Measurements from ENCODE around the gene CAMTA1.

CAMTA1 gene

DNA sequence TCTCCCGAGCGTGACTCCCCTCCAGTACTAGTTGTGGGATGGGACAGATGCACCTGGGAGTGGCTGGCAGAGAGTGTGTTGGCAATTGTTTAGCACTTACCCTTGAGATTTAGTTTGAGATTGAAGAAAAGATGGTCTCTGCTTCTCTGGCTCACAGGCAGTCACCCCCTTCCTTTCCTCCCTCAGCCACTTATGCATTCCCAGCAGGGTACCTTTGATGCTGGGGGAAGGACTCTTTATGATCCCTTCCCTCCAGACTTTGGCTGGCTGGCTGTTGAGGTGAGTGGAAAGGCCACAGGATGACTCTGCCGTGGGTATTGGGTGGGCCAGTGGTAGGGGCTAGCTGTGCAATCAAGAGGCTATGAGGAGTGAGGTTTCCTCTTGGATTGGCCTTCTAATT, 236.8 kb downstream of the CAMTA1 start:
- DNase-seq, result no peak

DNA sequence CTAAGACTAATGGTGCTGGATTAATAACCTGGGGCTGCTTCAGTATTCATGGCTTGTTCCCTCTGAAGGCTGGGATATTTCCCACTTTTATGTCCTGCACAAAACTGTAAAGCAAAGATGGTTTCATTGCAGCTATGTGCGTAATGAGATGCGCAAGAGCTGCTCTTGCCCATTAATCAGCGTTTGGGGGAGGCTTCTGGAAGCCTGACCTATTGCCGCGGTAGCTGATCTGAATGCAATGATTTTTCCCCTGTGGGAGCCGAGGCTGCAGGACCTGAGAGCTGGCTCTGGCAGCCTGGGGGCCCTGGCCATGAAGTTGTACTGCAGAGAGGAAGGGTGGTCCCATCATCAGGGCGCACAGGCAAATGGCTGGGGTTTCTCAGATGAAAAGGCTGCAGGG, 239.8 kb downstream of the CAMTA1 start:
- no peak for DNase-seq

- no peak for DNase-seq
These were observed 240.9 kb downstream of the CAMTA1 start for GRCh38 chr1:7026169-7026568.

- DNase-seq, result no peak
These were observed 247.7 kb downstream of the CAMTA1 start for GRCh38 chr1:7032992-7033391.

DNA sequence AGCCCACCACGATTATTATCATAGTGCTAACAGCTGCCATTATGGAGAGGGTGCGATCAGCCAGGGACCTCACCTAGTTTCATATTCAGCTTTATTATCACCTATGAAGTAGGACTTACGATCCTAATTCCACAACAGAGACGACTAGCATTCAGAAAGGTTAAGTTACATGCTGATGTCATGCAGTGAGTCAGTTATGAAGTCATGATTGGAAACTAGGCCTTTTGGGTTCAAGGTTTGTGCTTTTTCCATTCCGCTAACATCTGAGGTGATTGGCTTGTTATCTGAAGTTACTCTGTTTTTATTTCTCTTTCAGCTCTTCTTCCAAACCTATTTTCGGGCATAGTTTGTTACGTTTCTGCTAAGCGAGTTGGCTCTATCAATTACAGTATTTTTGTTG, 251.1 kb downstream of the CAMTA1 start:
- DNase-seq, result no peak

GRCh38 chr1:7039590-7040220, 254.5 kb downstream of the CAMTA1 start:
- no peak for DNase-seq

DNA sequence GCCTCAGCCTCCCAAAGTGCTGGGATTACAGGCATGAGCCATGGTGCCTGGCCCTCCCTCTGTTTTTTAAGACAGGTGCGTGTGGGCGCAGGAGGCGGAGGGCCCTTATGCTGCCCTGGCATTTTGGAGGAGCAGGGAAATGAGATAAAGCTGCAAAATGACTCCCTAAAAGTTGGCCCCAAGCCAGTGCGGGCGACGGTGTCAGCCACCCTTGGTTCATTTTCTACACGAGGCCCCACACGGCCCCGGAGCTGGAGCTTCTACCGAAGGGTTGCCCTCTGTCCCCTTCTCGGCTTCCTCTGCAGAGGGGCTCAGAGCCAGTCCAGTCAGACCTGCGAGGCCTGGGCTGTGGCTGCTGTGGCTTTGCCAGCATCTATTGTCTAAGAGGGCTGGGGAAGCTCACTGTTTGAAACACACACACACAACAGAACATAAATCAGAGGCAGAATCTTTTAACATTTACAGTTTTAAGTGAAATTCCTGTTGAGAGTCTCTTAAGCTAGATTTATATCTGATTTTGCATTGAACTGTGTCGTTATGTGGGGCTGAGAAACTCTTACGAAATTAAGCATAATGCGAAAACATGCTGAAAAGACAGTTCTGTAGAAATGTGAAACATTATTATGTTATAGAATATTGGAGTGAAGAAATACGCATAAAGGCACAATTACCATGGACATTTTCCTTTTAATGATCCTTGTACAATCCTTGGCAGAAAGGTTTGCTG, 255.9 kb downstream of the CAMTA1 start:
- no peak for DNase-seq

DNA sequence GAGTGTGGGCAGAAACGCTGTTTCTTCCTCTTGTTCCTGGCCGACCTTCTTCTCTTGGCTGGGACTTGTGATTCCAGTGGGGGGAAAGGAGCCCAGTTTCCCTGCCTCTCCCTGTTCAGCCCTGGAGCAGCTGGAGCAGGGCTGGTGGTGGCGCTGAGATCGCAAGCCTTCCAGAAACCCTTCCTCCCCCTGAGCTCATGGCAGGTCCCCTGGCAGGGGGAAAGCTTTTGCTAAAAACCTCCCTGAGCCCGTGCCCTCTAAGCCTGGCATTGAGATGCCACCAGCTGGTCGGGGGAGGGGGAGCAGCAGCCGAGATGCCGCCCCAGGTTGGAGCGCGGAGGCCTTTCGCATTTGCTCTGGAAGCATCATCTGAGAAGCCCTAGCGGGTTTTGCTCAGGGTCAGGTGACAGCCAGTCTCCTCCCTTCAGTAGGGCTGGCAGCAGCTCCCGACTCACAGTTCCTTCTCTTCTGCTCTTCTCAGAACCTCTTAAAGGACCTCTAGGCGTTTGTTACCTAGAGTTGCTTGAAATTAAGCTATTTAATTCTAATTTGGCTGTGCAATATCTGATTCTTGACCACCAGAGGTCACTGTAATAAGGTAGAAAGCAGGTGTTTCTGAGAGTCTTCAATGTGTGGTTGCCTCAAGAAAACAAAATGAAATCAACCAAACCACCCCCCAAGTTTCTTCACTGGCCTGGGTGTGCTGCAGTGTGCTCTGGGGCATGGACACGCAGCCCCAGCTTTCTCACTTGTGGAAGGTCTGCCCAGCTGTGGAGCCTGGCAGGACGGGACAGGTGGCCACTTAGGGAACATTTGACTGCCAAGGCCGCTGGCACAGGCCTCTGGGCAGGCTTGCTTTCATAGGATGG, 257.3 kb downstream of the CAMTA1 start:
- peak in 44 of 56 donors; percentile 4 to 75 (median 34) for DNase-seq

DNA sequence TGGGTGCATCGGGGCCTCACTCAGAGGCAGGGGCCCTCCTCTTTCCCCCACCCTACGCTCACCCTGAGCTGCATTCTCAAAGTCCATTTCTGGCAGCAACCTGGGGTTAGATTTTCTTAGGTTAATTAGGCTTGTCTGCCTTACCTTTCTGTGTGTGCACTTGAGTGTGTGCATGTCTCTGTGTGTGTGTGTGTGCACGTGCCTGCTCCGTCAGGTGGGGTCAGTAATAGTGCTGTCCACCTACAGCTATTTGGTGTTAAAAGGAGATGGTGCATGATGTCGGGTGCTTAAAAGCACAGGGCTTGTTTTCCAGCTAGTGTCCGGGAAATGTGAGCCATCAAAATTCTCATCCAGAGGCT, 257.9 kb downstream of the CAMTA1 start:
- DNase-seq, result no peak

- DNase-seq, result no peak
These were observed 258.7 kb downstream of the CAMTA1 start for GRCh38 chr1:7043719-7044535.

DNA sequence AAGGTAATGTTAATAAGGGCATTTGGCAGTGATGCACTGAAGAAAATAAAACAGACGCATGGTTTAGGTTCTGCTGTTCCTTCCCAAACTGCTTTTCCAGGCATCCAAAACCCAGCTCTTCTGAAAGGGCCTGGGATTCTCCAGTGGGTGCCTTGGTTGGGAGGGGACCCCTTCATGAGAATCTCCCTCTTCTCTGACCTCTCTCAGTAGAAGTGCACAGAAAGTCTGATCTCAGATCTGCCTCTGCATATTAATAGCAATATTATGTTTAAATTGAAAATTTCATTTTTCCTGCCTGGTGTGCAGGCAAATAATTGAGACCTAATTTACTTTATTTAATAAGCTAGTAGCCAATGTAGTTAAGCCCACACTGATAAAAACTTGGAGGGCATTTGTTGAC, 260.6 kb downstream of the CAMTA1 start:
- no peak for DNase-seq

GRCh38 chr1:7046314-7046713, 261.1 kb downstream of the CAMTA1 start:
- DNase-seq, result peak in 7 of 56 donors; percentile 3 to 31 (median 14)

GRCh38 chr1:7046891-7047290, 261.6 kb downstream of the CAMTA1 start:
- no peak for DNase-seq

GRCh38 chr1:7047866-7048265, 262.6 kb downstream of the CAMTA1 start:
- DNase-seq, result no peak

DNA sequence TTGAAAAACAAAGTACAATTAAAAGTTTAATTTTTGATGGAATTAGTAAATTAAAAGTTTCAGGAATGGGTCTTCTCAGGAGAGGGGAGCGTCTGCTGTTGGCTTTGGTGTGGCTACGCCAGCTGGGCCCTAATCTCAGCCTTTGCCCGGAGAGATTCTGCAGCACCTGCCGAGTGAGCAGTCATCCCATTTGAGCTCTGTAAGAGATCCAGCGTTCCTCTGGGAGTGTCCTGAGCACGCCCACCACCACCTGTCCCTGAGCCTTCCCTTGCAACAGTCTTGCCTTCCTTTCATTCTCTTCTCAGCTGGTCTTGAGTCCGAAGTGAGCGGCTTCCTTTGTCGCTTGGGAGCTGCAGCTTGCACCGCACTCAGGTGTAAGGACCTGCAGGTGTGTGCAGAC, 263.1 kb downstream of the CAMTA1 start:
- no peak for DNase-seq

GRCh38 chr1:7049913-7050625, 264.8 kb downstream of the CAMTA1 start:
- no peak for DNase-seq

DNA sequence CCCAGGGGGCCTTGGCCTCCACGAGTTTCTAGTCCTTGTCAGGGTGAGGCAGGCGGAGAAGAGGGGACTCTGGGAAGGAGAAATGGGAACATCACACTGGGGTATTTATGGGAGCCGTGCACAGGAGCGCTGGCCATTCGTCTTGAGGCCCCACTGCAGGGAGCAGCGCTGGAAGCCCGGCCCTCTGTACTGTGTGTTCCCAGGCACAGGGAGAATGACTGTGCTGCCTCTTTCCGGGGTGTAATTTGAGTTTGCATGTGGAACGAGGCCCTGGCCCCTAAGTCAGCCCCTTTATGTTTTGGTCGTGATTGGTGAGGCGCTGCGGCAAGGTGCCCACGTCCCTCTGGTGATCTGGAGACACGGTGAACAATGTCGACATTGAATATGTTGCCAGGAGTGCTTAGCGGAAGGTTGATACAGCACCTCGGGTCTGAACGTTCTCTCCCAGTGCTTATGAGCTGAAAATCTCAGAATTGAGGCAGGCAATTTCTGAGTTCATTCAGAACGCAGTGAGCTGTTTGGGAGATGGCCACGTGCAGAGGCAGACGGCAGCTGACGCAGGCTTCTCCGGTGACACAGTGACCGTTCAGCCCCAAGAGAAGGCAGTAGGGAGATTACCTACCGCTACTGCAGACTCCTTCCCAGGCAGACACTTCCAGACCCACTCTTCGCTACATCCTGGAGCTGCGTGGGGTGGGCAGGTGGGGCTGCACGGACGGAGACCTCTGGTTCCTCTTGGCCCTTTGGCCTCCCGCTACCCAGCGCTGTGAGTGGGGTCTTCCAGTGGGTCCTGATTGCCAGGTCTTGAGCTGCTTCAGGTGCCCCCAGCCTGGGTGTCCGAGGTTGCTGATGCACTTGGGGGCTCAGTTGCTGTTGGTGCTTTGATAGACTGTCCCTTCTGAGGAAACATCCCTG, 265.8 kb downstream of the CAMTA1 start:
- DNase-seq, result peak in 3 of 56 donors; percentile 6 to 37 (median 12)

DNA sequence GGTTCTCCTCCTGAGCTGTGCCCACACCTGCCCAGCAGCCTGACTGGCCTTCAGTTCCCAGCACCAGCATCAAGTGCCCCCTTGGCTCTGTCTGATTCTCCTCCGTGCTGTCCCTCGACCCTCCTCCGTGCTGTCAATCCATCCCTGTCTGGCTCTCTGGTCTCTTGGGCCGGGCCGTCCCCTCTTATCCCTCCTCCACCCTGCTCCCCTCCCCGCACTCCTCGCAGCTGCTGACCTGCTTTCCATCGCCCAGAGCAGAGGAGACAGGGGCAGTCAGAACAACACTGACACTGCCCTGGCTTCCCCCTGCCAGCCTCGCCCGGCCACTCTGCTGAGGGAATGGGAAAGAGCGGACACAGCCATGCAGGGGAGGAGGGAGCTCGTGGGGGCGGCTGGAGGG, 267.4 kb downstream of the CAMTA1 start:
- DNase-seq, result no peak

- no peak for DNase-seq
These were observed 275.5 kb downstream of the CAMTA1 start for GRCh38 chr1:7060745-7061144.

Data from nucleus accumbens (tissue), 56 donors.